ENCODE results near the gene C4orf50.

Gene C4orf50

GRCh38 chr4:5893004-5893580, 125.1 kb downstream of the C4orf50 start, which contains the start of gene CRMP1:
Gene CRMP1 (minus strand): TSS chr4:5893086. CDS start chr4:5892969, 117 bp downstream.
- no peak within 1 kb of the TSS for H3K4me2 ChIP-seq (ENCODE audit: low read length)
- no peak within 1 kb of the TSS for H2AFZ ChIP-seq (ENCODE audit: low read length)
- H3K9me2 ChIP-seq (ENCODE audit: low read depth, low read length) = no peaks in the 10 kb centered on the region
- no peaks in the 10 kb centered on the region for H3F3A ChIP-seq (ENCODE audit: insufficient read depth, low read length)
- no peak for TF ChIP-seq CTCF (IDR thresholded peaks at IDR 0.05; ENCODE audit: low read length)
- no peak for TF ChIP-seq EZH2 (IDR thresholded peaks at IDR 0.05; ENCODE audit: borderline replicate concordance, low read length)
- no peak within 1 kb of the TSS for H3K4me3 ChIP-seq (ENCODE audit: low read depth, low read length, poor library complexity, severe bottlenecking)
- no peaks in the 10 kb centered on the region for H3K79me2 ChIP-seq (ENCODE audit: insufficient read depth, low read length)
- no peak within 1 kb of the TSS for H3K27ac ChIP-seq (ENCODE audit: low read depth, low read length, poor library complexity, severe bottlenecking)
- no peaks in the 10 kb centered on the region for H3K4me1 ChIP-seq (ENCODE audit: insufficient read depth, low read length, severe bottlenecking)
- H4K20me1 ChIP-seq (ENCODE audit: insufficient read depth, low read length) = no peaks in the 10 kb centered on the region
- H3K9me3 ChIP-seq (ENCODE audit: low read length) = no peaks in the 10 kb centered on the region
- H3K9ac ChIP-seq (ENCODE audit: low read length) = no peak within 1 kb of the TSS
- H3K36me3 ChIP-seq (ENCODE audit: insufficient read depth, low read length) = no peaks in the 10 kb centered on the region
- H3K27me3 ChIP-seq (ENCODE audit: insufficient read depth, low read length) = no peaks in the 10 kb centered on the region

GRCh38 chr4:5892323-5893003, 125.8 kb downstream of the C4orf50 start:
- TF ChIP-seq CTCF (IDR thresholded peaks at IDR 0.05; ENCODE audit: low read length) (no peak), EZH2 (IDR thresholded peaks at IDR 0.05; ENCODE audit: borderline replicate concordance, low read length) (no peak)
- H3K4me2 ChIP-seq (ENCODE audit: low read length) = no peak overlapping the region
- H3K79me2 ChIP-seq (ENCODE audit: insufficient read depth, low read length) = no peaks in the 10 kb centered on the region
- H2AFZ ChIP-seq (ENCODE audit: low read length) = no peak overlapping the region
- H3K4me1 ChIP-seq (ENCODE audit: insufficient read depth, low read length, severe bottlenecking) = no peaks in the 10 kb centered on the region
- no peaks in the 10 kb centered on the region for H3K9me3 ChIP-seq (ENCODE audit: low read length)
- no peak overlapping the region for H3K9ac ChIP-seq (ENCODE audit: low read length)
- H3K27ac ChIP-seq (ENCODE audit: low read depth, low read length, poor library complexity, severe bottlenecking) = no peak overlapping the region
- H3K27me3 ChIP-seq (ENCODE audit: insufficient read depth, low read length) = no peaks in the 10 kb centered on the region
- no peaks in the 10 kb centered on the region for H3K9me2 ChIP-seq (ENCODE audit: low read depth, low read length)
- H3K36me3 ChIP-seq (ENCODE audit: insufficient read depth, low read length) = no peaks in the 10 kb centered on the region
- H3K4me3 ChIP-seq (ENCODE audit: low read depth, low read length, poor library complexity, severe bottlenecking) = no peak overlapping the region
- H4K20me1 ChIP-seq (ENCODE audit: insufficient read depth, low read length) = no peaks in the 10 kb centered on the region
- H3F3A ChIP-seq (ENCODE audit: insufficient read depth, low read length) = no peaks in the 10 kb centered on the region

- H3K27me3 ChIP-seq (ENCODE audit: insufficient read depth, low read length) = no peaks in the 10 kb centered on the region
- no peak overlapping the region for H2AFZ ChIP-seq (ENCODE audit: low read length)
- no peak overlapping the region for H3K4me2 ChIP-seq (ENCODE audit: low read length)
- no peak overlapping the region for H3K9ac ChIP-seq (ENCODE audit: low read length)
- no peaks in the 10 kb centered on the region for H3F3A ChIP-seq (ENCODE audit: insufficient read depth, low read length)
- no peaks in the 10 kb centered on the region for H3K36me3 ChIP-seq (ENCODE audit: insufficient read depth, low read length)
- no peaks in the 10 kb centered on the region for H4K20me1 ChIP-seq (ENCODE audit: insufficient read depth, low read length)
- H3K4me1 ChIP-seq (ENCODE audit: insufficient read depth, low read length, severe bottlenecking) = no peaks in the 10 kb centered on the region
- H3K79me2 ChIP-seq (ENCODE audit: insufficient read depth, low read length) = no peaks in the 10 kb centered on the region
- TF ChIP-seq EZH2 (IDR thresholded peaks at IDR 0.05; ENCODE audit: borderline replicate concordance, low read length) (no peak), CTCF (IDR thresholded peaks at IDR 0.05; ENCODE audit: low read length) (no peak)
- H3K9me3 ChIP-seq (ENCODE audit: low read length) = no peaks in the 10 kb centered on the region
- H3K4me3 ChIP-seq (ENCODE audit: low read depth, low read length, poor library complexity, severe bottlenecking) = no peak overlapping the region
- H3K27ac ChIP-seq (ENCODE audit: low read depth, low read length, poor library complexity, severe bottlenecking) = no peak overlapping the region
- no peaks in the 10 kb centered on the region for H3K9me2 ChIP-seq (ENCODE audit: low read depth, low read length)
These were observed 126.5 kb downstream of the C4orf50 start for GRCh38 chr4:5891563-5892322.

Measured in OCI-LY1 (cell line).